Right renal cortex interstitium (tissue), 3 donors: ENCODE results near the gene FGF14. TPM values are rescaled to one million over a fixed set of nuclear protein-coding genes. Genes with fewer than 3 reads are reported as not detected.

Experiments
- DNase-seq, 3 donors: peaks; one replicate each; pipeline ENCODE4 v3.0.0-alpha.2; 2013; ENCODE audit warnings: low read depth in 3 of 3, low spot score in 2 of 3
- polyA plus RNA-seq, 3 donors: library from polyadenylated mRNA; unstranded; fragments of 120-200 nt; gene quantifications; one replicate each; pipeline ENCODE4 v1.2.1, GENCODE V29; 2013; ENCODE audit not compliant: insufficient read length in 3 of 3

The FGF14 gene
- polyA plus RNA-seq, 3 donors = 0.64 to 1.5 (median 0.87) TPM

DNA sequence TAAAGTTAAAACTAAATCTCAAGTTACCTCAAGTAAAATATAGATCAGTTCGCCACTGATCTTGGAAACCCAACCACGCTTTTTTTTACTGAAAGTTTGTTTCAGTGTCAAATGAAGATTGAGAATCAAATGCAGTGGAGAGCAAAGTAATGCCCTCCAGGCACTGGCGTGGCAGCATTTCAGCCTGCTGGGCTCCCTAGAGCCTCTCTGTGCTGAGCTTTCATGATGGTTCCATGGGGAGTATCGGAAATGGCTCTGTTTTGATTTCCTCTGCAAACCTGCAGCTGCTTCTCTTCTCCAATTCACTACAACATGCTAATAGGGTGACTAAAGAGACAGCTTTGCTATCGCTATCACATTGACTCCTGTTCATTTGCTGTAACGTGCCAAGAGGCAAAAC lies 141.6 kb downstream of the FGF14 start:
- no peak for DNase-seq

DNA sequence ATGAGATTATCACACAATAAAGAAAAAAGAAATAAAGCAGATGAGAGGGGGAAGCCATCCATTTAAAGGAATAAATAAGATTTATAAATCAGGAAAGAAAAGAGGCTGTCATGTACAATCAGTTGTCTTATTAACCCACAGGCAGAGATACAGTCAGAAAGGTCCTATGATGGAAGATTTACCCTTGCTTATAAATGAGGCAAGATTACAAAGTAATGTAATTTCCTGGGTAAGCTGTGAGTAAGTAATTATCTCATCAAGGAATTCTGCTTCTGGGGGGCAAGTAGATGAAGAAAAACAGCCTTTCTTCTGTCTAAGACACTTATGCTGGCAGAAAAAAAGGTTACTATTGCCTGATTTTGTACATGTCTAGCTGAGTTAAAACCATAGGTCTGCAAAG lies 146.4 kb downstream of the FGF14 start:
- DNase-seq = no peak

DNA sequence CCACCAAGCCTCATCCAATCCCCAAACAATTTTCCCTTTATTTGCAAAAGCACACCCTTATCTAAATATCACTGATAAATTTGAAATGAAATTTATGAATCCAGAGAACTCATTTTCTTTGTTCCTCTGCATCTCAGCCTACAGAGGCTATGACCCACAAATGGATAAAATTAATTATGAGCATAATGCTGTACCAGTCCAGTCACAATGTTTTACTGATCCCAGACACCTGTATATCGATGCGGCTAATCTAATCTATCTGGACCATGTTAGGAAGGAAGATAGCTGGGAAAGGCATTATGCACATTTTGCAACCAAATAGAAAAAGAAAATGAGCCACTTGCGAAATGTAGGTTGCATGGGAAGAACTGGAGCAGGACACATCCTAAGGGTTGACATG lies 150.0 kb downstream of the FGF14 start:
- no peak for DNase-seq

DNA sequence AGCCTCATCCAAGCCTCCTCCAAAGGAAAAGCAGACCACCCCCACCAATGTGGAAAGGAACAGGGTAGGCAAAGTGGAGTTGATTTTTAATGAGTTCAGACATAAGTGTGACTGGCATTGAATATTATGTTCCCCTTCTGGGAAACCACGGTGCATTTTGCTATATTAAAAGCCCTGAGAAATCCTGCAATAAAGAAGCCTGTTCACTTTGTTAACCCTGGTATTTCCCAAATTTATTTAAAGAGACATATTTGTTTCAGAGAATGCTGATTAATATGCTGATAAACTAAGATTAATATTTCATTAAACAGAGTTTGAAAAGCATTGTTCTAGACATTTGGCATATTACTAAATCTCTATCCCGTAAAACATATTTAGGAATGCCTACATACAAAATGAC lies 151.4 kb downstream of the FGF14 start:
- no peak for DNase-seq

DNA sequence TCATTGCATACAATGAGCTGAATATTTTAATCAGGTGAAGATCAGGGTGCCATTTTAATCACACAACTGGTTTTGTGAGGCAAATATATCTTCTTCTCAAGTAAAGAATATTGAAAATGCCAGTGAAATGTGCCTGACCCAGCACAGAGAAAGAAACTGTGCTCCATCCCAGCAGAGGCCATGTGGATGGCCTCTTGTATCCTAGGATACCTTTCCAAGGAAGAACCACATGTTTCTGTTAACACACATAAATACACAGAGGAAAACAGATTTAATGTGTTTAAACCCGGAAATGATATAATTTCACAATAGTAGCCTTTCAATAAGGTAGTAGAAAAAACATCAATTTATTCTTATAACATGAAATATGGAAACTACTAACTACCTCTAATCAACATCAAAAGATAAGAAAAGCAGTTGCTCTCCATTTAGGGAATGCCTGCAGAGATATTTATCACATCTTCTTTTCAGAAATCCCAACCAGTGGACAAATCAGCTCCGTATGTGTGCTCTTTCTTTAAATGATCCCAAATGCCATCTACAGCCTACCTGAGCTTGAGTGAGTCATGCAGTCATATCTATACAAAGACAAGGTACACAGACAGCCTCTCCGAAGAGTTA lies 157.1 kb downstream of the FGF14 start:
- no peak for DNase-seq

DNA sequence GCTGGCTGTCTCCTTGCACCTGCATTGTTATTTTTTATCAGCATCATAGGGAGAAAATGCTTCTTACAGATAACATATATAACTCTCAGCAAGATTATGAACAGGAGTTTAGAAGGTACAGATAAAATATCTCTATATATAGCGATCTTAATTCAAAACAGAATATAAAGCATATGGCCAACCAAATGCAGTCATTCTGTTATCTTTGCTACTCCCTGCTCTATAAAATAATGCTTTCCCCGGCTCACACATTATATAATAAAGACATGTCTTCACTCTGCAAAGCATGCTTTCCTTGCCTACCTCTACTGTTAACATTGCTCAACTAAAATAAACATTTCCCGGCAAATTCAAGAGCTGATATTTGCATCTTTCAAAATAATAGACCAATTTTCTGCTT lies 161.7 kb downstream of the FGF14 start:
- DNase-seq = no peak

DNA sequence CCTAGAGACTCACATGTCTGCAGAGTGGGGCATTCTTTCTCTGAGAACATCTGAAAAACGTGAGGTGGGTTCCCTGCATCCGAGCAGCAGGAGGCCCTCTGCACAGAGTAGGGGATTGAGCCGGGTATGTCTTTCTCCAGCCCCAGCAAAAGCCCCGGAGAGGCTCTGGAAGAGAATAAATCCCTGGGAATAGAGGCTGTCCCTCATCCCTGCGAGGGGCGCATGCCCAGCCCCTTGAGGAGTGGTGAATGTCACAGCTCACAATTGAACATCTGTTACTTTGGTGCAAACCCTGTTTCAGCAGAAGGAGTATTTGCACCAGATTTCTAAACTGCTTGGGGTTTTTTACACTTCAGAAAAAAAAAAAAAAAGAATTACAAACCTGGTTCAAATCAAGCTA lies 164.6 kb downstream of the FGF14 start:
- DNase-seq = no peak

DNA sequence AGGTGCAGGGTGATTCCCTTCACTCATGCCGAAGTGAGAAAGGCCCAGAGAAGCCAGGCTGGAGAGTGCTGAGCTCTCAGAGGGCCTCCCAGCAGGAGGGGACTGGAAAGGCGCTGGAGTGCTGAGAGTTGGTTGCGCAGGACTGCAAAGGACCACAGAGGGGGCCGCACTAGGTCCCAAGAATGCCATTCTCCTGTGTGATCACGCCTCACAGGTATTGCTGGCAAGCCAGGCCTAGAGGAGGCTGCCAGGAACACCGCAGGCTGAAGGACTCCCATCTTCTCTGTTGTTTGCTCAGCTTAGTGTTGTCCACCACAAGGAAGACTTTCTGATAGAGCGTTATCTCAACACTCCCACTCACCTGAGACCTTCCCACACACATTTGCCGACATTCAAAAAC lies 165.0 kb downstream of the FGF14 start:
- no peak for DNase-seq

DNA sequence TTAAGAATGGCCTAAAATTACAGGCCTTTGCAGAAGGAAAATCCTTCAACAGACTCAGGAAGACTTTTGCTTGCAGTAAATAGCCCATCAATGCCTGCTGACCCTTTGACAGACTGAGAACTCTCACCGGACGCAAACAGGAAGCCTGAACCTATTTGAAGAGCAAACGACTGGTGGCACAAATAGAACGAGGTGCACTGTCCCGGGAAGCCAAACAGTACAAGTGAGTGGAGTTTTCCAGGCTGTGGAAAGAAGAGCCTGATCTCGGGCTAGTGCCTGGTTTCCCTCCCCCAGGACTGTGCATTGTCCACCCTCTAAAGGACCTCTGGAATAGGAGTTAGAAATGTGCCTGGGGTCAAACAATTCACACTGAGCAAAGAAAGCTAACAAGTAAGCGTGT lies 165.5 kb downstream of the FGF14 start:
- no peak for DNase-seq

DNA sequence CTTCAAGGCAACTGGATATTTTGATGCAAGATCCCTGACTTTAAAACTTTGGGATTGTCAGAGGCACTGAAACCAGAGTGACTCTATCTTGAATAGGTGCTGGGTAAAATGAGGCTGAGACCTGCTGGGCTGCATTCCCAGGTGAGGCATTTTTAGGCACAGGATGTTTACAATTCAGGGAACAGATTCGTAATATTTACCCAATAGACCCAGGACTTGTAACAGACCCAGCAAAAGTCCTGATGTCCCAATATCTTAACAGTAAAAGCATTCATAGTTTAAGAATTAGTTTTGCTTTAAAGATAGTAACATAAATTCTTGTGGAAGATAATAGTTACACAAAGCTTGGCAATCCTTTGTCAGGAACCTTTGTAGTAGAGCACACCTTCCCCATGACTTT lies 166.2 kb downstream of the FGF14 start:
- no peak for DNase-seq

DNA sequence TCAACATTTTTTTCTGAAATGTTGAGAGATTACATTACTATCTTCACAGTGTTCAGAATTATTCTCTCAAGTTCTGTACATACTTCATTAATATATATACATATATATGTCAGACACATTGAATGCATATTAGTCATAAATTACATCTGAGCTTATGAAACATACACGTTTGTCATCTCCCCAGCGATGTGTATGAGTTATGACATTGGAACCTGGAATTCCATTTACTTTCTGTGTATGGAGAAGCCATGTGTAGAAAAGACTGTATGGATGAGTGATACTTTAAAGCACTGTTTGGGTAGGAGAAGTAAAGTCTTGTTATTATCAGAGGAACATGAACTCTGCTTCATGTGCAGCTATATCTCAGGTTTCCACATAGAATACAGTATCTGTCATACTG lies 167.2 kb downstream of the FGF14 start:
- no peak for DNase-seq

DNA sequence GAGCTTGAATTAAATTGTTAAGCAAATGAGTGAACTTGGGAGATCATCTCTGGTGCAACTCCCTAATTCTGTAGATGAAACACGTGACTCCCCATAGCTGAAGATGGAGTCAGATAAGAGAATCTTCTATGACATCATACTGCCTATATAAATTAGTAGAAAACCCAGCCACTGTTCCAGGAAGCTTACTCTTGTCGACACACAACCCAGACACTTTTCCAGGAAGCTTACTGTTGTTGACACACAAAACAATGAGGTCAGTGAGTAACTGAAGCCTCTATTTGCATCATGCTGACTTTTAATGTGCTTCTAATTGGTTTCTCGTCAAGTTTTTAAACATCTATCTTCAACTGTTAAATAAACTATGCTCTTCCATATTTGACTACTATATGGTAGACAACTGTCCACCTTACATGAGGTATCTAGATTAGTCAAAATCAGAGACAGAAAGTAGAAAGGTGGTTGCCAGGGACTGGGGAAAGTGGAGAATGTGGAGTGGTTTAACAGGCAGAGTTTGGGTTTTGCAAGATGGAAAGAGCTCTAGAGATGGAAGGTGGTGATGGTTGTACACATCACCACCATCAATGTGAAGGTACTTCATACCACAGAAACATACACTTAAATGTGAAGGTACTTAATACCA lies 168.2 kb downstream of the FGF14 start:
- DNase-seq = no peak

DNA sequence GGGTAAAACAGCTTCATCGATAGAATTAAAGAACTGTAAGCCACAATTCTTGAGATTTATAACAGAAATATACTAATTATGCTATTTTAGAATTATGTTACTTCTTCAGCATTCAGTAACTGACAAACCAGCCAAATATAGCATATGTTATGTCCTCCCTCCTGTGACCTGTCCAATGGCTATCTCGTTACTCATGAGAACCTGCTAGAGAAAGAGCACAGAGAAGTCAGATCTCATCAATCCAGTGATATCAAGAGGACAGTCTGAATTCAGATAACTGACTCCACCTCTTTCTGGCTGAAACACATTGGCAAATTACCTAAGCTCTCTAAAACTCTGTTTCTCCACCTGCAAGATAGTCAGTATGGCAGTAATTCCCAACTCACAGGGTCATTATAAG lies 170.4 kb downstream of the FGF14 start:
- DNase-seq = no peak

DNA sequence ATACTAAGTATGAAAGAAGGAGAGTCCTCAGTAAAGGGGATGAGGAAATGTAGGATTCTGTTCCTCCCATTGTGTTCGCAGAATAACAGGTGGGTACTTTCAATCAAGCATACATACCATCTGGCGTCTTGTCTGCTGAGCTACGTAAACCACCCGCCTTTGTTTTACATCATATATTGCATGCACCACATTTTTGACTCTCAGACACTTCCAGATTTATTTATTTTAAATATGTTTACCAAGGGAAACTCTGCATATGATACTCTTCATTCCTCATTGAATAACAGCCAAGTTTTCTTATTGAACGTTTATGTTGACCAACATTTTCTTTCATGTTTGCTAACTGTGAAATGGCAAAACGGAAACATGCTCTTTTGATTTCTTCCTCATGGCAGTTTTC lies 174.1 kb downstream of the FGF14 start:
- no peak for DNase-seq

DNA sequence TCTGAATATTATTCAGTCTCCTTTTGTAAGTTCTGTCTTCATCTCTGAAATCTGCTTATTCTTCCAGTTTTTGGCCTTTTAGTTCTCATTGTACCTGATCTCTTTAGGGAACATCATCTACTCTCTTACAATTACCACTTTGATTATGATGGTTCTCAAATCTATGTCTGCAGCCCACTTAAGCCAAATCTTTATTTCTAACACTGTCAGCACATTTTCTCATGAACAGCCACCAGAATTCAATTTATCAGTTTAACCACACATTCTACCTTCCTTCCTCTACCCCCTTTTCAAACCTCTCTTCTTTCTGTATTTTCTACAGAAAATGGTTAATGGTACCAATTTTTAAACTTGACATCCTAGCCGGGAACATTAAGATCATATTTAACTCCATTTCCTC lies 175.3 kb downstream of the FGF14 start:
- DNase-seq = no peak

DNA sequence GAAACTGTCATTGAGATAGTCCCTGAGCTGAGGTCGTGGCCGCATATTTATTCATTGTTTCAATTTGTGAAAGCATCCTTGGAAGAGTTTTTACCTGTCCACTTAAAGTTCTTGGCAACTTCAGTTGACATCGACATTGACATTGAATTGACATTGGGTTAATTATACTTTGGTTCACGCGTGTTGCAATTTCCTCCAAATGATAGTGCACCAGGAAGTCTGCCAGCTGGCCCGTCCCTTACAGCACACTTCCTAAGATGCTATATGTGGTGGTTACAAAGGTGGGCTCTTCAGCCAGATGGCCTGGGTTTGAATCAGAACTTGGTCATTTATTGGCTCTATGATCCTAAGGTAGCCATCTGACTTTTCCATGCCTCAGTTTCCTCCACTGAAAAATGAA lies 176.0 kb downstream of the FGF14 start:
- no peak for DNase-seq

DNA sequence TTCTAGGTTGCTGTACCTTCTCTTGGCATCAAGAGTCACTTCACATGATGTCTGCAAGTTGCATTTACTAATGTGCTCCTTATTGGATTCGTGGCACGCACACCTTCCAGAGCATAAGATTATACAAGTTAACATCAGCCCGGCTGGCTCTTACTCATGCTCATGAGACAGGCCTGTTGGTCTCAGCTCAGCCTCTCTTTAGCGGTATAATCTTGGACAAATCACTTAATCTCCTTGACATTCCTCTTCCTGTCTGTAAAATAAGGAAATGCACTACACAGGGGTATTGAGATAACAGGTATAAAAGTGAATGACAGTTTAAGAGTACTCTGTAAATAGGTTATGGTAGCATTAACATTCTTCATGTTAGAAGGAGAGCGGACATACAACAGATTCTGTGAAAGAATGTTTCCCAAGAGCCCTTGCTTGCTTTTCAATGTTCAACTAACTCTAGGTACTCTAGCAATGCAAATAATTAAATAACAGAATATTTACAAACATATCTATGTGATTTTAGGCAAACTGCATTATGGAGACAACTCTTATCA lies 181.1 kb downstream of the FGF14 start:
- no peak for DNase-seq

DNA sequence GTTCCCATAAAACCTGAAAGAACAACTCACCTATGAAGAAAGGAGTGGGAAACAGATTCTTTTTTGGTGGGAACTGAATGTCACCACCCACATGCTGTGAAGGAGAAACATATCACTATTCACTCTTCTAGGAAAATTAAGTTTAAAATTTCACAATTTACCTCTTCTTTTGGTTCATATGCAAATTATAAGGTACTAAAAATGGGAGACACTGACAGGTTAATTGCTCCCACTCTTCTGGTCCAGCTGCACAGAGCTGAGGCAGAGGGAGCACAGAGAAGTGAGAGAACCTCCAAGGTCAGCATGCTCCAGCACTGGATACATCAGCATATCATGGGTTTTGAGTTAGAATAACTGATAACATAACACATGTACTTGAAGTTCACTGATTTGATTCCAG lies 186.9 kb downstream of the FGF14 start:
- DNase-seq = no peak

DNA sequence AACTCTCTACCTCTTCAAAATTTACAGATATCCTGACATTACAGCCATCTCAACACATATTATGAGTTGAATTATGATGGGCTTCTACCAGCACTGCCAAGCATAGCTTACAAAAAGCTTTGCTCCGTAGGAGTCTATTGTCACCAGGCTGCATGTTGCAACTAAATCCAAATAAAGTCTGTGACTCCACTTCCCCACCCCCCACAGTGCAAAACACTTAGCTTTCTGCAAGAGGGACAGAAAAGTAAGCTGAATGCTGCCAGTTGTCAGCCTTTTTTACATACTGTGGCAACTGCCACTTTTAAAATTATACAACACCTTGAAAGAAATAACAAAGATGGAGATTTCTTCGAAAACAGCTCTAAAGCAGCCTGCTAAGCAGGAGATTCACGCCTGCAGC lies 189.1 kb downstream of the FGF14 start:
- no peak for DNase-seq

DNA sequence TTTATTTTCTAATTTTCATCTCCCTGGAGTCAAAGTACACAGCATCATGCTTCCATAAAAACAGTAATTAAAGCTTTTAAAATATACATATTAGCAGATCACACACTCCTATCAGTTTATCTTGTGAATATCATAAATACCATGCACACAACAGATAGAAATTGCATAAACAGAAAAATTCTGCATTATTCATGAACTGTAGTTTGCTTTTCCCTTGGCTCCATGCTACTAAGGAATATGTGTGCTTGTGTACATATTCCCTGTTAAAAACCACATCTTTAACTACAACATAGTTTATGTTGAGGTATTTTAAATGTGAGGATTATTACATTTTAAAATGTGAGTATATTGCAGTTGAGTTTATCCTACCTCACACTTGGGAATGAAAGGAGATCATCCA lies 193.5 kb downstream of the FGF14 start:
- no peak for DNase-seq

DNA sequence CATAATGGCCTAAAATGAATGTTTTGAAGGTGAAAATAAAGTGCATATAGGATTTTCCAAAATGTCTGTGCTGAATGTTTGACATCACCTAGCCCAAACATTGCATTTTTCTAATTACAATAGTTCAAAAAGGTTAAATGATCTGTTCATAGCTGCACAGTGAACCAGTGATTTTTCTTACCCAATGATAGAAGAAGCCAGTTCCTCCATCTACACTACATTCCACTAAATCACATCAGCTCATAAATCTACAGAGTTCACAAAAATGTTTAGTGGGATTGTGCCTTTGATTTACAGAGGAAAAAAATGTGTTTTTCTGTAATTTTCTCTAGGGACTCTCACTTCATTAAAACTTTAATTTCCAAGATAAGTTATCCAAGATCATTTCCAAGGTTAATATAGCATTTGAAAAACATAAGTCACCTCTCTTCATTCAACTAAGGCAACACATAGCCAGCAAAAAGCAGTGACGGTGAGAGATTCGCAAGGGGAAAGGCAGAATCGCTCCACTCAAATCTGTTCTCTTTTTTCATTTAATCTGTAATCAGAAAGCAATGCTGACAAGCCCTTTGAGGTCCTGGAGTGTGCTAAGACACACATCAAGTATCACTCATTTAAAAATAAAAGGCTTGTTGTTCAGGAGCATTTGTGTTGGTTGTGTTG lies 194.0 kb downstream of the FGF14 start:
- no peak for DNase-seq

DNA sequence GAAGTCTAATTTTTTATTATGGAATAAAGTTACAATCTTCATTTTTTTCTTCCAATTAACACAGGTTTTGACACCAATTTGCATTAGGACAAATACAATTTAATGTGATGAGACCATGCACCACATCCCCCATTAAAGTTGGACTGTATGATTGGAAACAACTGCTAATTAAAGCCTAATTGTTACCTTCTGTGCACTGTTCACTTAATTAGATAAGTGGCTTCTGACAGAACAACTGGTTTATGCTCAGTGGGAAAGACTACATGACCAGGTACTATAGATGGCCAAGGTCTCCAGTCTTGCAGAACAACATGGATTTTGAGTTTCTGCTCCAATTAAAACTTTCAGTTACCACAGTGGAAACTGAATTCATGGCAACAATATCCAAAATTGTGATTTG lies 198.1 kb downstream of the FGF14 start:
- no peak for DNase-seq
